GM21737 (cell line): ENCODE measurements around the gene NBPF11.
"Not testable (repeated sequence)": the region's sequence is repeated elsewhere in the genome, so short reads cannot be mapped to it uniquely, and the experiment has no call there.

ENCODE experiments used
- ATAC-seq: cut with Tn5 transposase; IDR thresholded peaks from one replicate; pipeline ENCODE4 v1.9.1; 2021; ENCODE audit warnings: mild to moderate bottlenecking, moderate library complexity; ENCODE audit not compliant: unreplicated experiment

NBPF11 gene, protein sequence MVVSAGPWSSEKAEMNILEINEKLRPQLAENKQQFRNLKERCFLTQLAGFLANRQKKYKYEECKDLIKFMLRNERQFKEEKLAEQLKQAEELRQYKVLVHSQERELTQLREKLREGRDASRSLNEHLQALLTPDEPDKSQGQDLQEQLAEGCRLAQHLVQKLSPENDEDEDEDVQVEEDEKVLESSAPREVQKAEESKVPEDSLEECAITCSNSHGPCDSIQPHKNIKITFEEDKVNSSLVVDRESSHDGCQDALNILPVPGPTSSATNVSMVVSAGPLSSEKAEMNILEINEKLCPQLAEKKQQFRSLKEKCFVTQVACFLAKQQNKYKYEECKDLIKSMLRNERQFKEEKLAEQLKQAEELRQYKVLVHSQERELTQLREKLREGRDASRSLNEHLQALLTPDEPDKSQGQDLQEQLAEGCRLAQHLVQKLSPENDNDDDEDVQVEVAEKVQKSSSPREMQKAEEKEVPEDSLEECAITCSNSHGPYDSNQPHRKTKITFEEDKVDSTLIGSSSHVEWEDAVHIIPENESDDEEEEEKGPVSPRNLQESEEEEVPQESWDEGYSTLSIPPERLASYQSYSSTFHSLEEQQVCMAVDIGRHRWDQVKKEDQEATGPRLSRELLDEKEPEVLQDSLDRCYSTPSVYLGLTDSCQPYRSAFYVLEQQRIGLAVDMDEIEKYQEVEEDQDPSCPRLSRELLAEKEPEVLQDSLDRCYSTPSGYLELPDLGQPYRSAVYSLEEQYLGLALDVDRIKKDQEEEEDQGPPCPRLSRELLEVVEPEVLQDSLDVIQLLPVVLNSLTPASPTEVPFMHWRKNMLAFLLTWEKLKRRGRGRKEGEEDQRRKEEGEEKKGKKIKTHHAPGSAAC

DNA sequence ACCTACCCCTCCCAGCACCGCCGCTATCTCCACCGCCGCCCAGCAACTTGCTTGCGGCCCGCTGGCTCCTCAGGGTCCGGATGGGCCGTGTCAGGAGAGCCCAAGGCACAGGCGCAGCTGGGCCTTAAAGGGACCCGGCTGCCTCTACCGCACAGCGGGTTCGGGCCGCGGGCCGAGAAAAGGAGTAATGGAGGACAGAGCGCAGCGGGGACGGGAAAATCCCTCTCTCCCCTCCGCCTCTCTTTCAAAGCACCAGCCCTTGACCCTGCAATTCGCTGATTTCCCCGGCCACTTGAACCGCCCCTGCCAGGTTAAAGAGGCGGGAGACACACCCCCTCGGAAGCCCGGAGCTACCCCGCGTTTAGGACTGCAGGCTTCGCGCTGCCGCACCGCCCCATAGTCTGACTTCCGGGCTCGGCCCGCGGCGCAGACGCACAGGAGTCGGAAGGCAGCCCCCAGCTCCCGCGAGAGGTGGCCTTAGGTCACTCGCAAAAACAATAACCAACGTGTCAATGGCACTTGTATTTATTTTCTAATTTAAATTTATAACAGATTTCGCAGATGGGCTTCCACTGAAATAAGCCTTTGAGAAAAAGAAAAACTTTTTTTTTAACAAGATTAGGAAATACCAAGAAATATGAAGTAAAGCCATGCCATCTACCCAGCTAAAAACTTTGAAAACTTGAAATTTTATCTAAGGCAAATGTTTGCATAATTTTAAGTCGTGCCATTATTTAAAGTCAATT lies at the start of gene NBPF11:
NBPF11 (minus strand) TSS at position 371 of the 746 bp plus-strand sequence. CDS start 25,278 bp downstream, outside the sequence.
- ATAC-seq, result peak; percentile 74

DNA sequence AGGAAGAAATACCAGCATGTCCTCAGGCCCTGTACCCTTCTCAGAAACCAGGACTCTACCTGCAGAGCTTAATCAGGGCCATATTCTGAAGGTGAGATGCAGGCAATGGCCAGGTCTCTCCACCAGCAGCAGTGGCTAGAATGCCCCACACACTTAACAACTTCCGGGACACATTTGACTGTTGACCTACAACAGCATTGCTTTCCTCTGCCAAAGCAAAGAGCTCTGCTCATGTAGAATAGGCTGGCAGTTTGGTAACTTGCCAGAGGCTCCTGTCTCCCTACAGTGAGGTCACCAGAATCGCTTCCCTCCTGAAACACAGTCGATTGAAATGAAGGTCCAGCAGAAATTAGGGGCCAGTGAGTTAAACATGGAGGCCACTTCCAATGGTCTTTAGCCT lies 45.3 kb upstream of the NBPF11 start:
- ATAC-seq, result not testable (repeated sequence)

DNA sequence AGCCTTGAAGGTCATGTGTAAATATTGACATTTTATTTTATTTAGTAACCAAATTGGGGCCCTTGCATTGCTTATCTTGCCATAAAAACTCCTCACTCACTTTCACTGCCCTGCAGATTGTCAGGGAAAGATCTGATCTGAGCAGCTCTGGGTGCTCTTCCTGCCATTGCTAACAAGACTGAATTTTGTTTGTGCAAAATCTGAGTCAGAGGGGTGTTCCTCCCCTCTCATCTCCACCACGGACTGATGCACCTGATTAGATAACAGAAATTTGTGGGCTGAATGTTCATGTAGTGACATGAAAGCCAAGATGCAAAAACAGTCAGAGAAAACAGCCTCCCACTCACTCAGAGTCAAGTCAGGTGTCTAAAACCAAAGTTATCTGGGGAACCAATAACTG lies 44.9 kb upstream of the NBPF11 start:
- ATAC-seq, result not testable (repeated sequence)

DNA sequence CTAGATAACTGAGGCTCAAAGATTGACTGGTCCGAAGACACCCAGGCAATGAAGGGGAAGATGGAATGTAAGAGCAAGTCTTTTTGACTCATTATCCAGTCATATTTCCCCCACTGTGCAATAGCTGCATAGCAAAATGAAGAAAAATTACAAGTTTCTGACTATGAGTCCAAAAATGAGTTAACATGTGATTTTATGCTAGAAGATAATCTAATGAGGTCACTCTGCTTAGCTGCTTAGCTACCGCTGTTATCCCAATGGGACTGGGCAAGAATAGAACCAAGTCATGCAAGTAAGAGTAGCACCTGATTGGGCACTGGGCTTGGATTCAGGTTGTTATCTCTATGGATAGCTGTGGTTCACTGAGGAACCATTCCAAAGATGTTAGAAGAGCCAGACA lies 43.0 kb upstream of the NBPF11 start:
- not testable (repeated sequence) for ATAC-seq

DNA sequence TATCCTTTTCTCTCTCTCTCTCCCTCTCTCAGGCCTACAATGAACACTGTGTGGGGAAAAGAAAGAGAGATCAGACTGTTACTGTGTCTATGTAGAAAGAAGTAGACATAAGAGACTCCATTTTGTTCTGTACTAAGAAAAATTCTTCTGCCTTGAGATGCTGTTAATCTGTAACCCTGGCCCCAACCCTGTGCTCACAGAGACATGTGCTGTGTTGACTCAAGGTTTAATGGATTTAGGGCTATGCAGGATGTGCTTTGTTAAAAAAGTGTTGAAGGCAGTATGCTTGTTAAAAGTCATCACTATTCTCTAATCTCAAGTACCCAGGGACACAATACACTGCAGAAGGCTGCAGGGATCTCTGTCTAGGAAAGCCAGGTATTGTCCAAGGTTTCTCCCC lies 36.7 kb upstream of the NBPF11 start:
- ATAC-seq, result not testable (repeated sequence)

DNA sequence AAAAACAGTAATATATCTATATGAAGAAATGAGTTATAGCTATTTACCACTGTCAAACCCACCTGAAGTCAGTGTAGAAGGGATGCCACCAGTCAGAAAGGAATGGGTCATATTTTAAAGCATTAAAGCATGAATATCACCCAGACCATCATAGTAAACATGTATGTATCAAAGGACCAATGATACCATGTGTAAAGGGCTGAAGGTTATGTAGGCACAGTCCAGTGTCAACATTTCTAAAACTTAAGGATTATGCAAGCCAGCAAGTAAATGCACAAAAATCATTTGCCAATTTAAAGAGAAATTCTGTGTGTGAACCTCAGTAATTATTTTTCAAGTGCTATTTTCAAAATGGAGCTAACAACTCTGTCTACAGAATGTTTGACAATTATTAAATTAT lies 26.6 kb upstream of the NBPF11 start:
- ATAC-seq, result not testable (repeated sequence)

DNA sequence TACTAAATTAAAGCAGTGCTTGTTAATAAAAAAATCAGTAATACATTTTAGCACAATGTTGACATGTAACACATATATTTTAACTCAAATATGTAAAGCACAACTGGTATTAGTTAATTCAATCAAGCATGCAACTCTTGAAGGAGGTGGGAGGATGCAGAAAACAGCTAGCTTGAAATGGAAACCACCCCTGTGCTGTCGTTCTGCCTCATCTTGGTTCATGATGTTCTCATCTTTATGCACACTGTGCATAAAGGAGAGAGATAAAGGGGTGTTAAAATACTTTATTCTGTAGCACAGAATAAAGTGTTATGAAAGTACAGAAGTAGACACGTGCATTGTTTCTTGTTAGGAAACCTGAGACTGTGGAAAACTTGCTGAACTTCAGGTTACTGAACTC lies 23.3 kb upstream of the NBPF11 start:
- ATAC-seq, result not testable (repeated sequence)

DNA sequence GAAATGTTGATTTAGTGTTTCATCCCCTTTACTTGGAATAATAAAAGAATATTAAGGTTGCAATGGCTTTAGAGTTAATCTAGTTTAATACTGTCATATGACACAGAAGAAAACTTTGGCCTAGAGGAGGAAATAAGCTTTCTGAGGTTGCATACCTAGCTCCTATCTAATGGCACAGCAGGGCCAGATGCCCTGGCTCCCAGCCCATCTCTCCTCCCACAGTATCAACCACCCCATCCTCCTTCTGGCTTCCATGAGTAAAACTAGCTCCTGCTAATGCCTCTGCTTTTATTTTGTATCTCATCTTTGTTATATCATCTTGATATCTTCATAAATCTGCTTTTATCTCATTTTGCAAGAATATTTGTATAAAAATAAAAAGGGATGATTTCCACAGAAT lies 19.9 kb upstream of the NBPF11 start:
- not testable (repeated sequence) for ATAC-seq

DNA sequence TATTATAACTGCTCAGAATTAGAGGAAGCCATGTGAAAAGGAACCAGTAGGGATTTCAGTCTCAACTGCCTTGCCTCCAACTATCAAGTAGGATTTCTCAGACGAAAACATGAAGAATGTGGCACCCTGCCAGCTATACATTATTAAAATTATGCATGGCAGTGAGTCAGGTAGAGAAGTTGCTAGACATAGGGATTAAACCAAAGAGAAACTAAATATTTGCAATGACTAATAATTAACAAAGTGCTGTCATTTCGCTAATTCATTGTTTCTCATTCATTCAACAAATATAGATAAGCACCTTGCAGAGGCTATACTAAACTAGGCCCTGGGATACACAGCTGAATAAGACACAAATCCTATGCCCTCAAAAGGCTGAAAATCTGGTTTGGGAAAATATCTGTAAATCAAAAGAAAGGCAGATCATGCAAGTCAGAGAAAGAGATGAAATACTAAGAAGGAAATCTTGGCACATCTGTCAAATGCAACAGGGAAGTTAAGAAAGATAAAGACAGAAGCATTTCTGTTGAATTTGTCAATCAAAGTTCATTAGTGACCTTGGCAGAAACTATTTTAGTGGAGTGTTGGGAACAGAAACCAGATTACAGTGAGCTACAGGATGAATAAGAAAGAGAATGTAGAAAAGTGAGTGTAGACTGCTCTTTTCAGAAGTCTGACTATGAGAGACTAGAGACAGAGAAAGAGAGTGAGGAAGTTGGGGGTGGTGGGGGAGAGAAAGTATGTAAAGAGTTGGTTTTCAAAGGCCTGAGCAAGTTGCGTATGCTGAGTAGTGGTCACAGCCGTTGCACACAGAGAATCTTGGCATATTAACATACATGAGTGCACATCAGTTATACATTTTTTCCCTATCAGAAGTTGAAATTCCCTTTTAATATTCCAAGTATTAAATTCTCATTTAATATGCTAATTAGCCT lies 14.7 kb upstream of the NBPF11 start:
- ATAC-seq, result no peak

DNA sequence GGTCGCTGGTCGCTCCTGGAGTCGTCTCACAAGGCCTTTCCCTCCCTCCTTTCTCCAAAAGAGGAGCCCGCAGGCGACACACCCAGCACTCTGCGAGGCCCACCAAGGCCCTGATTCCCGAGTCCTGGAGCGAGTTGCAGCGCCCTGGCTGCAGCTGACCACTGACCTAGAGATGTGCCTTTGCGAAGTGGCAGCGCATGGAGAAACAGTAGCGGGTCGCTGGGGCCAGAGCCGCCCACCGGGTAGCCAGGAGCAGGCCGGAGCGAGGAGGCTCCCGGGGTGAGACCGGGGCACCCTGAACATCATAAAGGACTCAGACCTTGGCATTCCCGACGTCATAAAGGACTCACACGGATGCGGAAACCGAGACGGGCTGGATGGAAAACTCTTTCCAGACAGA lies 10.3 kb upstream of the NBPF11 start:
- no peak for ATAC-seq

DNA sequence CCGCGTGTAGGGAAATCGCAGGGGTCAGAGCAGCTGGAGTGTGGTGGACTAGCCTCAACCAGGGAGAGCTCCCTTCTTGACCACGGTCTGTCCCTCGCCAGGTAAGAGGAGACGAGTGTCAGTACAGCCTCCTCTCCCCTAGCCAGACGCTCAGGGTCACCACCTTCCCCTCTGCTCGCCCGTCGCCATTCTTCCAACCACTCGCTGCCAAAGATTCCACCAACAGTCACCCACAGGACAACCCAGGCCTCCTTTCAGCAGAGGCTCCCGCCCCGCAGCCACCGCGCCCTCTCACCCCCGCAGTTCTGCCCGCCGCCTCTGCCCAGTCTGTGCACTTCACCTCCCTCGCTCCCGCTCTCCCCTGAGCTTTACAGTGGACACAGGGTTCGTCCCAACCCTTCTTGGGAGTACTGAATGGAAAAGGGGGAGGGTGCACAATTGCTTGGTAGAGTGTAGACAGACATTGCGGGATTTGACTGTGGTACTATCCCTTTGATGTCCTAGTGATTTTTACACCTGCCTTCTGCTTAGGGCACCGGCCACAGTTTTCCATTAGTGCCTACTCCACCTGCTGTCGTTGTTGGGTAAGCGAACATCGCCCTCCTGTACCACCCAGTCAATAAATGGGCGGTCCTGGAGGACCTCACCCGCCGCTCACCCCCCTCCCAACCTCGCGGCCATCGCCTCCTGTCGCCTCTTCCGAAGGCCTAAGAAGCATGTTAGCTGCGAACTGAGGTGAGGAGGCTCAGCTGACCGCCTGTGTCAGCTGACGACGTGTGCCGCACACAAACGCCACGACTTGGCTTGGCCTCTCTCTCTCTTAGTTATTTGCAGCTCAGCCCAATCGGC lies 9.2 kb upstream of the NBPF11 start:
- no peak for ATAC-seq

DNA sequence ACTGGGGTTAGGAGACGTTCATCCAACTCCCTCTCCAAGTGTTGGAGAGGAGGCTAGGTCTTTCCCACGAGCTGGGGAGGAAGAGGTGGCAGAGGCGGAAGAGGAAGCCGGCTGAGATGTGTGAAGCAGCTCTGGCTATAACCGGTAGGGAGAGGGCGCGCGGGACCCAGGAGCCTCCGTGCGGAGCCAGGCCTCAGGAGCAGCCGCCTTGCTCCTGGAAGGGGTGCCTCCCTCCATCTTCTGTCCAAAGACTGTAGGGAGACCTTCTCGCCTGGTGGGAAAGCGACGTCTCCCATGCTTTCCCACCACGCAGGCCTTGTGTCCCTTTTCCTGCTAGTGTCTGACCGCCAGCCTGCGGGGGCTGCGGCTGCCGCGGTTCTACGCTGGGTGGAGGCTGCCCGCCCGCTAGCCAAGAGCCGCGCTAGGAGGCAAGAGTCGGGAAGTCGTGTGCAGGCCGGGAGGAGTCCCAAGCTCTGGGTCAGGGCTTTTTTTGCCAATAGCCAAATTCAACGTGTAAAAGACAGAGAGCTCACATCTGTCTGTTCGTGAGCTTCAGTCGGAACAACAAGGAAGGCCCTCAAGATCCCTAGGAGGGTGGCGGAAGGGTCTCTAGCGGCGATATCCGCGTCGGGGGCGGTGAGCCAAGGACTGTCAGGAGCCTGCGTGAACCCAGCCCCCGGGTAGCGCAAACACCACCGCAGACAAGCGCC lies 8.4 kb upstream of the NBPF11 start:
- ATAC-seq, result no peak

DNA sequence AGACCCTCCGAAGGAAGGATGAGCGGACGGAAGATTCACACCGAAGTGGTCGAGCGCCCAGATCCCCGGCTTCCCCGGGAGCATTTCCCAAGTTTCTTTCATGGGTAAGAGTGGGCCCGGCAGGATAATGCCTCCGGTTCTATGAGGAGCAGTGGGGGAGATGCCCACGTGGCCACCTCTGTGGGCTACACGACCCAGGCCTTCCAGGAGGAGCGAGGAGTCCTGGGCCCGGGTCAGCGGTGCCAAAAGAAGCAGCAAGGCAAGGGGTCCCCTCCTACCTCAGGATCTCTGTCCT lies 7.9 kb upstream of the NBPF11 start:
- ATAC-seq, result no peak

DNA sequence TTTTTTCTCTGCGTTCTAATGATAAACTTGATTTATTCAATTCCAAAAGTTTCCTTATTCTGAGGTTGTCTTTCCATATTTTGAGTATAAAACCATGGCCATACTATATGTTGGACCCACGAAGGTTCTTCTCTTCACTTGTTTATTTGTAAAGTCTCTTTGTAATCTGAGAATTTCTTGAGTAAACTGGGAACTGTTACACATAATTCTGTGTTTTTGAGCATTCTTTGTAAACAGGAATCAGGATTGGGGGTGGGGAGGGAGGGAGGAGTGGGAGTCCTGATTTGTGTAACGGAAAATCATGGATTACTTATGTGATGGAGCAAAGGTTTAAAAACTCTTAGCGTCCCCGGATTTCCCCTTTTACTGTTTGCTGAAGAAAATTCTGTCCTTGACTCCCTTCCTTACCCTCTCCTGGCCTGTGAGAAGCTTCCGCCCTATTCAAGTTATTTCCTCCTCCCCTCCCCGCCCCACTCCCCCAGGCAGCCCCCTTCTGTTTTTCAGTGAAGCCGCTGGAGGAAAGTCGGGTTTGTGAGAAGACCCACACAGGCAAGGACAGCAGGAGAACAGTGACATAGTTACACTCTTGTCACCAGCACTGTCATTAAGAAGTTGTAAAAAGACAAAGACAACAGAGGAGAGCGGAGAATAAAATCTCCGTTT lies 6.4 kb upstream of the NBPF11 start:
- ATAC-seq, result no peak

DNA sequence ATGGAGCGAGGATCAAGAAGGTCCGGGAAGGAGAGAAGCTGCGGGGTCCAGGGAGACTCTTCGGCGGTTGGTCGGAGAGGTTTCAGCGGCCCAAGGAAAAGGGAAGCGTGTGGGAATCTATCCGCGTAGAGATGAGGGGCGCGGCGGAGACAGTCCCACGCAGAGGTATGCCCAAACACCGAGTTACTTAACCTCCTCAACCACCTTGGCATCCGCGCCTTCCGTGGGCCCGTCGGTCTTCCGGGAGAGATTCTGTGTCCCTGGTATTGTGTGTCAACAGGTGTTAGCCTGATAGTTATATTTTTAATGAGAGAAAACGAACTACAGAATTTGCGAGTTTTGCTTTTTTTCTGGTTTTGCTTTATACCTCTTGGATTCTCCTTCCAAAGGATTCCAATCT lies 5.7 kb upstream of the NBPF11 start:
- not testable (repeated sequence) for ATAC-seq

DNA sequence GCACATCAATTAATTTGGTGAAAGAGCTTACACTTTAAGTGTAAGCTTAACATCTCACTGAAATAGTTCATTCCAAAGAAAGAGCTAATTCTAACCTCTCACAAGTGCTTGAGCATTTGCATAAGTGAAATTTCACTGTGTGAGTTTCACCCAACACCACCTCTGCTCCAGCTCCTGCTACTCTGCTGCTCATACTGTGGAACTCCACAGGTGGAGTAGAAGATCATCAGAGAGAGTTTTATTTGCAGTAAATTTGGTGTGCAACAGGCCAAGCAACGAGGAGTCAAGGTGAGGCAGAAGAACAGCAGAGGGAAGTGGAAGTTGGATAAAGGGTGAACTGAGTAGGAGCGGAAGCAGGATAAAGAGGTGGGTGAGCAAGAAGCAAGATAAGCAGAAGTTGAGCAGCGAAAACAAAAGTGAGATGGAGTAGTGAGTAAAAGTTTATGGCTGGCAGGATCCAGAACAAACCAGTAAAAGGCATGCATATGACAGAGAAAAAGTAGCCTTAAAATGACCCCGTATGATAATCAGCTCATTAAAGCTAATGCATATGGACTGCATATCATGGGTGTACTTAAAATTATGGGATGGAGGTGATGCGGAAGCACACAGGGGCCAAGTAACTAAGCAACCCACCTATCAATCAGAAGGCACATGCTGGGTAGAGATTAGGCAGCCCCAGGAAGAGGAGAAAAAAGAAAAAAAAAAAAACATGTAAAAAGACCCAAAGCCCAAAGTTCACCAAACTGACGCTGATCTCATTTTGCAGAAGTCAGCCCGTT lies 3.6 kb upstream of the NBPF11 start:
- ATAC-seq, result not testable (repeated sequence)

DNA sequence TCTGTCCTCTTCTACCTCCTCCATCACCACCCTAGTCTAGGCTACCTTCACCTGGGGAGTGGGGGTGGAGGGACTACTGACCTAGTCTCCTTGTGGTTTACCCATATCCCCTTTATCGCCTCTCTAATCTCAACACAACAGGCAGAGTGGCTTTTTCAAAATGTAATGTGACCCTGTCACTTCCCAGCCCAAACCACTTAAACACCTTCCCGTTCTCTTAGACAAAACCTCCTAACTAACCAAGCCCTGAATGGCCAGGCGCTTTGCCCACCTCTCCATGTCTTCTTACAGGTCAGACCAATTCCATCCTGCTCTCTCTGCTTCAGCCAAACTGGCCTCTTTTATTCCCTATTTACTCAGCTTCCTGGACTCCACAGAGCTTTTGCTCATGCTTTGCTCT lies 714 bp upstream of the NBPF11 start:
- ATAC-seq, result not testable (repeated sequence)
